GDM1 (cell line): ENCODE measurements around the gene OR2J2.
"Not testable (repeated sequence)": the region's sequence is repeated elsewhere in the genome, so short reads cannot be mapped to it uniquely, and the experiment has no call there.

Source experiments
- DNase-seq: peaks from one replicate; lab custom pipeline; 2025; lab: John Stamatoyannopoulos, UW

The OR2J2 gene

DNA sequence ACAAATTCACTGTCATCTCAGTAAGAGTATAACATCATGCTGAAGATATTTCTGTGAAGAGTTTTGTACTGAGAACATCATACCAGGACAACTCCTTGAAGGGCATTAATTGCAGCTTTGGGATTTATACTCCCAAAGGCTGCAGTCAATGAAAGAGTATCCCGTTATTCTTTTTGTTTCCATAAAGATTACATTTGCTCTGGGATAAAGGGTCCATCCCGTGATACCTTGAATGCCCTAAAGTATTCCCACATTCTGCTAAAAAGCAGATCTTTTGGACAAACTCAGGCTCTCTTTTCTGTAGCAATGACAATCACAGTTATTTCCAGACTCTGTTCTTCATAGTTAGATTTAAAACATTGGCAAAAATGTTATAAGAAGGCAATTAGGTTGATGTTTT is at the start of gene OR2J2:
TSS of gene OR2J2 (plus strand) at position 301 of the 400 bp plus-strand sequence. CDS start 2,729 bp downstream, outside the sequence.
- DNase-seq: not testable (repeated sequence)

DNA sequence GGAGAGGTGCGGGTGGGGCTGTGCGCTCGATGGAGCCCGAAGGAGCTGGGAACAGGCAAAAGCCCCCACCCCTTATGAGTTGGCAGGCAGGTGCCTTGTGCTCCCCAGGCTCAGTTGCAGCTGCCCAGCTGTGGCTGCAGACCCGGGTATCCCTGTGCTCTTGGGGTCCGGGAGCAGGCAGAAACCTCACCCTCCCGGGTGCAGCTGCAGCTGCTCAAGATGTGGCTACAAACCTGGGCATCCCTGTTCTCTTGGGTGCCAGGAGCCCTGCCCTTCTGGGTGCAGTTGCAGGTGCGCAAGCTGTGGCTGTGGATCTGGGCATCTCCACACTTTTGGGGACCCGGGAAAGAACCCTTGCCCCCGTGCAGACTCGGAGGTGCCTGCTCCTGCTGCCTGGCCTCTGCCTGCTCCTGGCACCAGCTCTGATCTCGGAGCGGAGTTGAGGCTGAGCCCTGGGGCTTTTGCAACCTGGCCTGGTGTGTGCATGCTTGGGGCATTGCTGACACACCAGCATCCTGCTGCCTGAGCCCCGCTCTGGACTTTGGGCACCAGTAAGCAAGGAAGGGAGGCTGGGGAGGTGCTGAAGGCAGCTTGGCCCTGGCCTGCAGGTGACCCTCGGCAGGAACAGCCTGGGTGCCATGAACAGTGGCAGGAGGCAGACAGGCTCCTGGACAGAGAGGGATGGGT is 41.2 kb upstream of the OR2J2 start:
- no peak for DNase-seq

DNA sequence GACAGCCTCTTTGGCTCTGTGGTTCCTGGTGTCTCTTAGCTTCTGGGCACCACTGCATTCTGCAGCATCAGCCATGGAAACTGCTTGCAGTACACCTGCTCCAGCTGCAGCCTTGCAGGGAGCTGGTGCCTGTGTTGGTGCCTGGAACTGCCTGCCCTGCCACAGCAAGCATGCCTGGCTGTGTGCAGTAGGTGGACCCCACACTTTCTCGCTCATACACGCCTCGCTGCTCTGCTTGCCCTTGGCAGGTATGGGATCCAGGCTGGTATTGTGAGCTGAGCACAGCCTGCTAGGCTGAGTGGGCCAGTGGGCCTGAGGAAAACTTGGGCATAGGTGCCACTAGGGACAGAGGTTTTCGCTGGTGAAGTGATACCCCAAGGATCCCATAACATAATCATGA is 40.1 kb upstream of the OR2J2 start:
- no peak for DNase-seq

DNA sequence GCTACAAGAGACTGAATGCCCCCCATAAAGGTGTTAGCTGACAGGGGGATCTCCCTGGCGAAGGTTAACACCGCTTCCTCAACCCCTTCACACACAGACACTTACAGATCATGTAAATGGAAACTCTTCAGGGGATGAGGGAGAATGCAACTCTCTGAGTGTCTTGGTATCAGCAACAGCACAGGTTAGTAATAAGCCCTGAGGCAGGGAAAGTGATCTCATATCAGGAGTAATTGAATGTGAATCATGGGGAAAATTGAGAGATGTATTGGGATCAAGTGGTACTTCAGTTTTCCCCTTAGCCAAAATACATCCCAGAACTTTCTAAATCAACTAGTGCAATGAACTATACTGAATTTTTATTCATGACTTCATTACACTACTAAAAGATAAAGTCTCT is 39.0 kb upstream of the OR2J2 start:
- no peak for DNase-seq

DNA sequence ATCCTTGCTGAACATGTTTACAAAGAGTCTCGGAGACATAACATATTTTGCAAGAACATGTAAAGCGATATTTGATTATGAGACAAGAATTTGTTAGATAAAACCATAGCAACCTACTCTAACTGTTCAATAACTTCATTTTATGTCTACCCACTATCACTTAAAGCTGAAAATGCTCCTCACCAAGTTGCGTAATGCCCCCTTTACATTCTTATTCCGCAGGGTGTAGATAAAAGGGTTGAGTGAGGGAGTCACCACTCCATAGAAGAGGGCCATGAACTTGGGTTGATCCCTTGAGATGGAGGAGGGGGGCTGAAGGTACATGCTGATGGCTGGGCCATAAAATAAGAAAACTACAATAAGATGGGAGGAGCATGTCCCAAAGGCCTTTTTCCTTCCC is 33.0 kb upstream of the OR2J2 start:
- no peak for DNase-seq

DNA sequence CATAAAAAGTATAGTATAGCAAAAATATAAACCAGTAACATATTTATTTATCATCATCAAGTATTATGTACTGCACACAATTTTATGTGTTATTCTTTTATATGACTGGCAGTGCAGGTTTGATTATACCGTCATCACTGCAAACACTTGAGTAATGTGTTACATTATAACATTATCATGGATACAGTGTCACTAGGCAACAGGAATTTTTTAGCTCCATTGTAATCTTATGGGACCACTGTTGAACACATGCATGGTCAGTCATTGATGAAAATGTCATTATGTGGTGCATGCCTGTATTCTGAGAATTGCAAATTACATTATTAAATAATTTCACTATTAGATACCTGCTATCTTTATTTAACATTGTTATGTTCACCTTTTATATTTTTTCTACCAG is 29.1 kb upstream of the OR2J2 start:
- no peak for DNase-seq

DNA sequence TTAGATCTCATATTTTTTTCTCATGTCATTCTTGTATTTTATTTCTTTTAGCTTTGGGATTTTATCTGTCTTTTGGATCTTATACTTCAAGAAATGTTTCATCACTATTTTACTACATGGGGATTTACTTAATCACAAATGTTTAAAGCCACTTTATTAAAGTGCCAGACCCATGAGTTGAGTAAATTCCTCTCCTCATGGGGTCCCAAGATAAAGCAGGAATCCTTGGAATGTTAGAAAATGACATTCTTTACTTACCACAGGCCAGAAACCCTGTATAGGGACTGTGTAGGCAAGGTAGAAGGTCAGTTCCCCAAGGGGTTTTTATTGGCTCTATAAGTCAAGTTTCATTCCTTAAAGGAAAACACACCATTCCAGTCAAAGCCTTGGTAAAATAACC is 28.4 kb upstream of the OR2J2 start:
- no peak for DNase-seq

DNA sequence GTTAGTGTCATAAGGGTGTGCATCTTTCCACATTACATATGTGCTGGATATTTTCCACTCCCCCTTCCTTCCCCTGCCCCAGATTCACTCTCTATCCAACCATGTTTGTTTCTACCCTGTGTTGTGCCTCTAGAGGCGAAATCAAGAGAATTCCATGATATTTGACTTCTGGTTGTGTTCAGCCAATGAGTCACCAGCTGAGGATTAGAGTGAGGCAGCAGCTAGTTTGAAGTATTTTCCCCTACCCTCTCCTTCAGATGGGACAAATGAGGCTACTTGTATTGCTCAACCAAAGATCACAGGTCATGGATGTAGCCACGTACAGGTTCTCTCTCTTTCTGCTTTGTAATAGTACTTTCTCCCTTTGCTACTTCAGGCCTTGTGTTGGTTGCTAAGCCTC is 24.5 kb upstream of the OR2J2 start:
- DNase-seq: no peak

DNA sequence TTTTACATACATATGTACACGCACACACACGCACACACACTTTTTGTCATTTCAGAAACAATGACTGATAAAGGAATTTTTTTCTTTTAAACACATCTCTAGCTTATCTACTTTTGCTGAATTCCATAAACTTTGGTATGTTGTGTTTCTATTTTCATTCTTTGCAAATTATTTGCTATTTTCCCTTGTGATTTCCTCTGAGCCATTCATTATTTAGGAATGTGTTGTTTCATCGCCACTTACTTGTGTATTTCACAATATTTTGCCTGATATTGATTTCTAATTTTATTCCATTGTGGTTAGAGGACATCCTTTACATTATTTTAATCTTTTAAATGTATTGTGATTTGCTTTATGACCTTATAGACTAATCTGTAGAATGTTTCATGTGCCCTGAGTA is 23.6 kb upstream of the OR2J2 start:
- DNase-seq: no peak

DNA sequence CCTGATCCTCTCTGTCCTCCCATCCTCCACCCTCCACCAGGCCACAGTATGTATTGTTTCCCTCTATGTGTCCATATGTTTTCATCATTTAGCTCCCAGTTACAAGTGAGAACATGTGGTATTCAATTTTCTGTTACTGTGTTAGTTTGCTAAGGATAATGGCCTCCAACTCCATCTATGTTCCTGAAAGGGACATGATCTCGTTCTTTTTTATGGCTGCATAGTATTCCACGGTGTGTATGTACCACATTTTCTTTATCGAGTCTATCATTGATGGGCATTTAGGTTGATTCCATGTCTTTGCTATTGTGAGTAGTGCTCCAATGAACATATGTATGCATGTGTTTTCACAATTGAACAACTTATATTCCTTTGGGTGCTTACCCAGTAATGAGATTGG is 21.3 kb upstream of the OR2J2 start:
- DNase-seq: not testable (repeated sequence)

DNA sequence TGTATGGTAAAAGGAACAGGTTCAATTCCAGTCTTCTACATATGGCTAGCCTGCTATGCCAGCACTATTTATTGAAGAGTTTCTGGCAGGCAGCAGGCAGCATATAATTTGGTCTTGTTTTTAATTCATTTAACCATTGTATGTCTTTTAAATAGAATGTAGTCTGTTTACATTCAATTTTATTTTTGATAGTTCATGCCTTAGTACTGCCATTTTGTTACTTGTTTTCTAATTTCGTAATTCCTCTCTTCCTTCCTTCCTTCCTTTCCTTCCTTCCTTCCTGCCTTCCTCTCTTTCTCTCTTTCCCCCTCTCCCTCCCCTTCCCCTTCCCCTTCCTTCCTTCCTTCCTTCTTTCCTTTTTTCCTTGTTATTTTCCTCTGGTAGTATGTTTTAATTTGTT is 17.6 kb upstream of the OR2J2 start:
- no peak for DNase-seq

DNA sequence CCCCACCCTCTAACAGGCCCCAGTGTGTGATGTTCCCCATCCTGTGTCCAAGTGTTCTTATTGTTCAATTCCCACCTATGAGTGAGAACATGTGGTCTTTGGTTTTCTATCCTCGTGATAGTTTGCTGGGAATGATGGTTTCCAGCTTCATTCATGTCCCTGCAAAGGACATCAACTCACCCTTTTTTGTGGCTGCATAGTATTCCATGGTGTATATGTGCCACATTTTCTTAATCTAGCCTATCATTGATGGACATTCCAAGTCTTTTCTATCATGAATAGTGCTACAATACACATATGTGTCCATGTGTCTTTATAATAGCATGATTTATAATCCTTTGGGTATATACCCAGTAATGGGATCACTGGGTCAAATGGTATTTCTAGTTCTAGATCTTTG is 15.5 kb upstream of the OR2J2 start:
- DNase-seq: not testable (repeated sequence)

DNA sequence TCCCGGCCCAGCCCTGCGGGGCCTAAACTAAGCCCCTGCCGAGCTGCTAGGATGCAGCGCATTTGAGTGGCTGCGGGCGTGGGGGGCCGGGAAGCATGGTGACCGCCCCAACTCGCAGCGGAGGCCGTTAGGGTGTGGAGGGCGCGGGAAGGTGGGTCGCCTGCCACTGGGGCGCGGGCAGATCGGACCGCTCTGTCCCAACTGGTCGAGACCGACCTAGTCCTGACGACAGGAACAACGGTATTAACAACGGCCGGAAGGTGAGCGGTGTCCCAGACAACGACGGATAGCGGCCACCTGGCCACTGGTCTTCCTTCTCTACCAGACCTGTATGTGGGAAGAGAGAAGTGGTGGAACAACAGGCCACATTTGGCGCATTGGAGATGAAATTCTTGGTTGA is 10.8 kb upstream of the OR2J2 start:
- not testable (repeated sequence) for DNase-seq

DNA sequence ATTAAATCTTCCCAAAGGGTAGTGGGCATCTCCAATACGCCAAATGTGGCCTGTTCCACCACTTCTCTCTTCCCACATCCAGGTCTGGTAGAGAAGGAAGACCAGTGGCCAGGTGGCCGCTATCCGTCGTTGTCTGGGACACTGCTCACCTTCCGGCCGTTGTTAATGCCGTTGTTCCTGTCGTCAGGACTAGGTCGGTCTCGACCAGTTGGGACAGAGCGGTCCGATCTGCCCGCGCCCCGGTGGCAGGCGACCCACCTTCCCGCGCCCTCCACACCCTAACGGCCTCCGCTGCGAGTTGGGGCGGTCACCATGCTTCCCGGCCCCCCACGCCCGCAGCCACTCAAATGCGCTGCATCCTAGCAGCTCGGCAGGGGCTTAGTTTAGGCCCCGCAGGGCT is 5.1 kb upstream of the OR2J2 start:
- not testable (repeated sequence) for DNase-seq

DNA sequence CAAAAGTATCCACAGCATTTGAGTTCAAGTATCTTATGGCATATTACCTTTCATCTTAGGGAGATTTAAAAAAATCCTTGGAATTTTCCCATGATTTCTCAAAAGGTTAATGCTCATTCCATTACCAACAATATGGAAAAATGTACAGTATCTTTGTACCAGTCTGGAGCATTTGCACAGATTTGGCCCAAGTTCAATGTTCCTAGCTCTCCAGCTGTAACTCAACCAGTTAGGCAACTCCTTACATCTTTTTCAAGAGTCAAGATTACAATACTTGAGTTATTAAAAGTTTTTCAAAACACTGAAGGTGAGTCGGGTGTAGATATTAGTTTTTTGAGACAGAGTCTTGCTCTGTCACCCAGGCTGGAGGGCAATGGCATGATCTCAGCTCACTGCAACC is 1.0 kb downstream of the OR2J2 start:
- DNase-seq: no peak

DNA sequence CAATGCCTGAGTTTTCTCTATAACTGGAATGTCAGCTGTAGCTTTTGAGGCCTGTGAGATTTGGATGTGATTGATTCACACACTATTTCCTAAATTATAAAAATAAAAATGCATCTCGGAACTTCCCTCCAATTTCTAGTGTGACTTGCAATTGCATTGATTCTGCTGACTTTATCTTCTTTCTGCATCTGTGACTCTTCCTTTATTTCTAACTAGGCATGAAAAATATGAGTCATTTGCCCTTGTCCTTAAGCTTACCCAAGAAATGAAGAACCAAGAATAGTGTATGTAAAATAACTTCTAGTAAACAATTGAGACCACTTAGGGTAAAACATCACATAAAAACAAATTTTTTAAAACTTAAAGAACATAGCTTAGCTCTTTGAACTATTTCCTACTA is 12.9 kb downstream of the OR2J2 start:
- no peak for DNase-seq

DNA sequence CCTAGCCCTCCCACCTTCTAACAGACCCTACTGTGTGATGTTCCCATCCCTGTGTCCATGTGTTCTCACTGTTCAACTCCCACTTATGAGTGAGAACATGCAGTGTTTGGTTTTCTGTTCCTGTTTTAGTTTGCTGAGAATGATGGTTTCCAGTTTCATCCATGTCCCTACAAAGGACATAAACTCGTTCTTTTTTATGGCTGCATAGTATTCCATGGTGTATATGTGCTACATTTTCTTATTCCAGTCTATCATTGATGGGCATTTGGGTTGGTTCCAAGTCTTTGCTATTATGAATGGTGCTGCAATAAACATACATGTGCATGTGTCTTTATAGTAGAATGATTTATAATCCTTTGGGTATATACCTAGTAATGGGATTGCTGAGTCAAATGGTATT is 18.0 kb downstream of the OR2J2 start:
- DNase-seq: not testable (repeated sequence)

DNA sequence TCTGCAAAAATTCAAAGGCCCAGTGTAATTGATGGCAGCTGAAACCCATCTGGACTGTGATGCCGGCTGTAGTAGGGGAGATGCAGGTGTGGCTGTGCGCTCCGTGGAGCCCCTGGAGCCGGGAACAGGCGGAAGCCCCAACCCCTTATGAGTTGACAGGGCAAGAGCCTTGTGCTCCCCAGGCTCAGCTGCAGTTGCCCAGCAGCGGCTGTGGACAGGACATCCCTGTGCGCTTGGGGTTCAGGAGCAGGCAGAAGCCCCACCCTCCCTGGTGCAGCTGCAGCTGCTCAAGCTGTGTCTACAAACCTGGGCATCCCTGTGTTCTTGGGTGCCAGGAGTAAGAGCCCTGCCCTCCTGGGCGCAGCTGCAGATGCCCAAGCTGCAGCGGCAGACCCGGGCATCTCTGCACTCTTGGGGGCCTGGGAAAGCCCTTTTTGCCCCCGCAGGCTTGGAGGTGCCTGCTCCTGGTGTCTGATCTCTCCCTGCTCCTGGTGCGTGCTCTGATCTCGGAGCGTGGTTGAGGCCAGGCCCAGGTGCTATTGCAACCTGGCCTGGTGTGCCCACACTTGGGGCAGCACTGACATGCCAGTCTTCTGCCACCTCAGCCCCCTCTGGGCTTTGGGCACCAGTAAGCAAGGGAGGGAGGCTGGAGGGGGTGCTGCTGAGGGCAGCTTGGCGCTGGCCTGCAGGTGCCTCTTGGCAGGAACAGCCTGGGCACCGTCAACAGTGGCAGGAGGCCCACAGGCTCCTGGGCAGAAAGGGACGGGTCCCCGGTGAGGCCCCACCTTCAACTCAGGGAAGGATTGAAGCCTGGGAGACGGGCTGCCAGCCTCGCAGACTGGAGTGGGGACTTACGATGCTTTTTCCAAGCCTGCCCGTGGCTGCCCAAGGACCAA is 30.3 kb downstream of the OR2J2 start:
- no peak for DNase-seq

DNA sequence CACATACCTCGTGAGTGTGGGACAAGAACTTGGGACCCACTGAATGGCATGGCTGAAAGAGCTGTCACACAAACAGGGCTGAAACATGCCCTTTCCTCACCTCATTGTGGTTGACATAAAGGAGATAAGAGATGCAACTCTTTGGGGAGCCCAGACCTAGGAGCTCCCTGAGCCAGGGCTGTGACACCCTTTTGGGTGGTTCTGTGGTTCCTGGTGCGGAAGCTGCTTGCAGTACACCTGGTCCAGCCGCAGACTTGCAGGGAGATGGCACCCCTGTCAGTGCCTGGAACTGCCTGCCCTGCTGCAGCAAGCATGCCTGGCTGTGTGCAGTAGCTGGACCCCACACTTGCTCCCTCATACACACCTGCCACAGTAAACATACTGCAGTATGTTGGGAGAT is 31.3 kb downstream of the OR2J2 start:
- DNase-seq: no peak

DNA sequence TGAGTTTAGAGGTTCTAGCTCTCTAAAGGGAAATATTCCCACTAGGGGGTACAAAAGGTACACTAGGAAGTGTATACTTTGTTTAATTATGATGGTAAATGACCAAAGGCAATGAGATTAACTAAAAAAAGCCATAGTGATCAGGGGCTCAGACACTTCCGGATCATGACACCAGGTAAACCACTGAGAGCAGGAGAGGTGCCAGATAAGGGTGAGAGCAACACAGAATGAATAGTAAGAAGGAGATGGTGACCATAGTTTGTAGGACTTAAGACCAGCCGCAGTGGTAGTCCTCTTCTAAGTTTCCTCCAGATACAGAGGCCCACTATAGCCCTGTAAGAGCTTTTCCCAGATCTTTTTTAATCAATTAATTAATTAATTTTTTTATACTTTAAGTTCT is 40.8 kb downstream of the OR2J2 start:
- no peak for DNase-seq

DNA sequence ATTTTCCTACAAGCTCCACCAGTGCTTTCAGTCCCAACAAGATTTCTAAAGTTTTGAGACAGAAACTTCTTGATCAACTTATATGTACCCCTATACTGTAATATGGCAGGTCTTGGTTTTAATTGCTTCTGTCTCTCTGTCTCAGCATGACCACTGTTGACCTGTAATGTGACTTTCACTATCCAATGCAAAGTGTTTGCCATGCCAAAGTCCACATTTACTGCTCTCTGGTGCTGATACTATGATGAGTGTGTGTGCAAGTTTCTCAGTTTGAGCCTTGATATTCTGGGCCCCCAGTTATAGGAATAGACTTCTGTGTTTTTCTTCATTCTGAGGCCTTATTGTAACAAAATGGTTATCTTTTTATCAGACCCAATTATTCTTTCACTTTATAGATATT is 45.8 kb downstream of the OR2J2 start:
- DNase-seq: no peak

DNA sequence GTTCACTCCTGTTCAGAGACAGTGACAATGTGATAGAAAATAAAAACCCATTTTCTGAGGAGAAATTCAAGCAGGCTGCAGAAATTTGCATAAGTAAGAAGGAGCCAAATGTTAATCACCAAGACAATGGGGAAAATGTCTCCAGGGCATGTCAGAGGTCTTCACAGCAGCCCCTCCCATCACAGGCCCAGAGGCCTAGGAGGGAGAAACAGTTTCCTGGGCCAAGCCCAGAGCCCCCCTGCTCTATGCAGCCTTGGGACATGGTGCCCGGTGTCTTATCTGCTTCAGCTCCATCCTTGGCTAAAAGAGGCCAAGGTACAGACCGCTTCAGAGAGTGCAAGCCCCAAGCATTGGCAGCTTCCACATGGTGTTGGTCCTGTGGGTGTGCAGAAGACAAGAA is 46.5 kb downstream of the OR2J2 start:
- not testable (repeated sequence) for DNase-seq

DNA sequence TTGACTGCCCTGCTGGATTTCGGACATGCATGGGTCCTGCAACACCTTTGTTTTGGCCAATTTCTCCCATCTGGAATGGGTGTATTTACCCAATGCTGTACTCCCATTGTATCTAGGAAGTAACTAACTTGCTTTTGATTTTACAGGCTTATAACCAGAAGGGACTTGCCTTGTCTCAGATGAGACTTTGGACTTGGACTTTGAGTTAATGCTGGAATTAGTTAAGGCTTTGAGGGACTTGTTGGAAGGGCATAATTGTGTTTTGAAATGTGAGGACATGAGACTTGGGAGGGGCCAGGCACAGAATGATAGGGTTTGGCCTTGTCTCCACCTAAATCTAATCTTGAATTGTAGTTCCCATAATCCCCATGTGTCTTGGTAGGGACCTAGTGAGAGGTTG is 47.3 kb downstream of the OR2J2 start:
- DNase-seq: not testable (repeated sequence)
